IMR-90 (cell line): ENCODE measurements around the gene KIF4B. TPM values are rescaled to one million over a fixed set of nuclear protein-coding genes. Genes with fewer than 3 reads are reported as not detected.

Experiments used
- ATAC-seq: fragments of 200-7000 bp; cut with Tn5 transposase; 2 replicates; pipeline ENCODE4 v1.9.1; 2020; ENCODE audit warnings: low read depth, mild to moderate bottlenecking, moderate library complexity
- BruUV-seq: library from RNA; stranded (reverse); fragments of 400-500 nt; replicated peaks from 2 replicates; lab custom pipeline; 2021; lab: Mats Ljungman, UMichigan
- CTCF ChIA-PET: fragments of 300-600 bp; formaldehyde crosslinking; extraction: SDS; loops from one replicate; lab custom pipeline; 2021; ENCODE audit warnings: antibody characterized with exemption; lab: Yijun Ruan, JAX
- POLR2A ChIA-PET: fragments of 300-600 bp; sonication (Branson Sonifier 250); formaldehyde crosslinking; loops from one replicate; lab custom pipeline; 2022; ENCODE audit warnings: antibody characterized with exemption; ENCODE audit not compliant: unreplicated experiment; lab: Charles Lee
- DNase-seq: peaks from one replicate; pipeline ENCODE4 v3.0.0; 2013
- H2AFZ ChIP-seq: replicated peaks from 2 replicates; pipeline ENCODE3; 2013; ENCODE audit warnings: low read length, mild to moderate bottlenecking; ENCODE audit not compliant: poor library complexity
- H2AK5ac ChIP-seq: 2 replicates; pipeline ENCODE4 v1.6.1; 2013; ENCODE audit warnings: low read depth, low read length, inconsistent platforms
- H2AK9ac ChIP-seq: replicated peaks from 2 replicates; pipeline ENCODE3; 2013; ENCODE audit warnings: mild to moderate bottlenecking, low read depth, low read length, moderate library complexity; ENCODE audit not compliant: poor library complexity
- H2BK120ac ChIP-seq: 2 replicates; pipeline ENCODE4 v1.6.1; 2013; ENCODE audit warnings: low read depth, low read length, inconsistent platforms
- H2BK15ac ChIP-seq: 3 replicates; pipeline ENCODE4 v1.6.1; 2013; ENCODE audit warnings: low read depth, low read length, inconsistent platforms
- H2BK20ac ChIP-seq: 2 replicates; pipeline ENCODE4 v1.6.1; 2013; ENCODE audit warnings: low read depth, mild to moderate bottlenecking, inconsistent platforms, low read length, moderate library complexity
- H2BK5ac ChIP-seq: 2 replicates; pipeline ENCODE4 v1.6.1; 2013; ENCODE audit warnings: mild to moderate bottlenecking, low read depth, low read length, inconsistent platforms; ENCODE audit not compliant: poor library complexity, severe bottlenecking
- H3K14ac ChIP-seq: replicated peaks from 2 replicates; pipeline ENCODE4 v1.6.1; 2013; ENCODE audit warnings: low read depth, low read length, inconsistent platforms
- H3K18ac ChIP-seq: 2 replicates; pipeline ENCODE4 v1.6.1; 2013; ENCODE audit warnings: low read depth, low read length, control low read depth
- H3K23ac ChIP-seq: 2 replicates; pipeline ENCODE4 v1.6.1; 2013; ENCODE audit warnings: low read depth, low read length, inconsistent platforms
- H3K27ac ChIP-seq: 2 replicates; pipeline ENCODE4 v1.5.1; 2013; ENCODE audit warnings: mild to moderate bottlenecking, control low read depth, low read length; ENCODE audit not compliant: insufficient read depth
- H3K27me3 ChIP-seq: 2 replicates; pipeline ENCODE4 v1.6.1; 2013; ENCODE audit warnings: low read length; ENCODE audit not compliant: control insufficient read depth, insufficient read depth
- H3K36me3 ChIP-seq: 2 replicates; pipeline ENCODE4 v1.6.1; 2013; ENCODE audit warnings: low read length, mixed read lengths; ENCODE audit not compliant: control insufficient read depth, insufficient read depth
- H3K4ac ChIP-seq: 2 replicates; pipeline ENCODE4 v1.6.1; 2013; ENCODE audit warnings: low read depth, low read length, inconsistent platforms
- H3K4me1 ChIP-seq: 2 replicates; pipeline ENCODE4 v1.6.1; 2013; ENCODE audit warnings: low read length, mixed read lengths; ENCODE audit not compliant: control insufficient read depth, insufficient read depth
- H3K4me2 ChIP-seq: 2 replicates; pipeline ENCODE4 v1.6.1; 2013; ENCODE audit warnings: low read depth, mild to moderate bottlenecking, control low read depth, low read length, moderate library complexity
- H3K4me3 ChIP-seq: 2 replicates; pipeline ENCODE4 v1.5.1; 2013; ENCODE audit warnings: low read depth, mild to moderate bottlenecking, control low read depth, low read length, moderate library complexity; ENCODE audit not compliant: insufficient read depth
- H3K56ac ChIP-seq: 2 replicates; pipeline ENCODE4 v1.6.1; 2013; ENCODE audit warnings: low read length, inconsistent platforms; ENCODE audit not compliant: insufficient read depth; ENCODE audit errors: extremely low read depth
- H3K79me1 ChIP-seq, 2 experiments: 2 replicates each; pipeline ENCODE4 v1.6.1; 2013; ENCODE audit warnings: low read length in 2 of 2, inconsistent platforms in 1 of 2, low read depth in 1 of 2
- H3K9ac ChIP-seq: 2 replicates; pipeline ENCODE4 v1.6.1; 2013; ENCODE audit warnings: low read depth, low read length, control low read depth
- H3K9me1 ChIP-seq: 2 replicates; pipeline ENCODE4 v1.6.1; 2013; ENCODE audit warnings: low read length, inconsistent platforms; ENCODE audit not compliant: insufficient read depth
- H3K9me3 ChIP-seq: 2 replicates; pipeline ENCODE4 v1.6.1; 2013; ENCODE audit warnings: low read length; ENCODE audit not compliant: control insufficient read depth, insufficient read depth
- H4K20me1 ChIP-seq: 2 replicates; pipeline ENCODE4 v1.6.1; 2013; ENCODE audit warnings: low read length, inconsistent platforms; ENCODE audit not compliant: insufficient read depth
- H4K5ac ChIP-seq: 2 replicates; pipeline ENCODE4 v1.6.1; 2013; ENCODE audit warnings: mild to moderate bottlenecking, low read depth, low read length, control low read depth
- H4K8ac ChIP-seq, 2 experiments: 2 replicates each; pipeline ENCODE4 v1.6.1; 2013; ENCODE audit warnings: low read depth in 2 of 2, low read length in 2 of 2, control low read depth in 1 of 2, inconsistent platforms in 1 of 2
- H4K91ac ChIP-seq: 2 replicates; pipeline ENCODE4 v1.6.1; 2013; ENCODE audit warnings: low read depth, low read length, inconsistent platforms; ENCODE audit not compliant: insufficient read depth
- BHLHE40 ChIP-seq: fragments of 150-350 bp; IDR thresholded peaks from 2 replicates; pipeline ENCODE4 v1.6.1; 2016; ENCODE audit warnings: mild to moderate bottlenecking, low read depth, low read length
- CTCF ChIP-seq: conservative IDR thresholded peaks from 2 replicates; pipeline ENCODE4 v1.5.1; 2012; ENCODE audit warnings: mild to moderate bottlenecking, low read depth, low read length, improper control_type of control experiment
- MXI1 ChIP-seq: IDR thresholded peaks from 2 replicates; pipeline ENCODE4 v1.6.1; 2012; ENCODE audit warnings: low read depth, mild to moderate bottlenecking, low read length, moderate library complexity, borderline replicate concordance
- NFE2L2 ChIP-seq: fragments of 150-350 bp; IDR thresholded peaks from 2 replicates; pipeline ENCODE4 v1.6.1; 2016; ENCODE audit warnings: low read depth, mild to moderate bottlenecking, low read length
- RCOR1 ChIP-seq: IDR thresholded peaks from 2 replicates; pipeline ENCODE4 v1.6.1; 2012; ENCODE audit warnings: mild to moderate bottlenecking, low read length, improper control_type of control experiment; ENCODE audit not compliant: insufficient replicate concordance
- RFX5 ChIP-seq: IDR thresholded peaks from 2 replicates; pipeline ENCODE4 v1.8.0; 2012; ENCODE audit warnings: low read depth, mild to moderate bottlenecking, low read length, moderate library complexity
- SMC3 ChIP-seq: fragments of 150-350 bp; IDR thresholded peaks from 2 replicates; pipeline ENCODE4 v1.6.1; 2016; ENCODE audit warnings: low read depth, mild to moderate bottlenecking, antibody characterized with exemption, low read length, moderate library complexity
- USF2 ChIP-seq: fragments of 150-350 bp; IDR thresholded peaks from 2 replicates; pipeline ENCODE4 v1.6.1; 2017; ENCODE audit warnings: mild to moderate bottlenecking, antibody characterized with exemption, low read length, low read depth
- WGBS, 2 experiments: methylation state at CpG; one replicate each; pipeline versions ENCODE4 v1.1.5 to v1.1.7; 2013; ENCODE audit warnings: missing lambda C conversion rate in 2 of 2; ENCODE audit not compliant: insufficient read length in 1 of 2; ENCODE audit errors: extremely low coverage in 2 of 2; 5-methylcytosine and 5-hydroxymethylcytosine counted together
- dilution Hi-C: fragments of 300-500 bp; cut with HindIII; formaldehyde crosslinking; loops from one replicate; pipeline ENCODE4 v1.14.3; 2018; ENCODE audit warnings: low sequenced_read_pairs; ENCODE audit not compliant: unreplicated experiment
- in situ Hi-C: fragments of 300-500 bp; cut with MboI; formaldehyde crosslinking; loops from 3 replicates; pipeline ENCODE4 v1.14.3; 2019; ENCODE audit warnings: low sequenced_read_pairs, inconsistent platforms, mixed read lengths
- intact Hi-C: fragments of 100-400 bp; cut with micrococcal nuclease; formaldehyde crosslinking; loops from 2 replicates; pipeline ENCODE4 v1.10.0; 2022
- polyA plus RNA-seq, 3 experiments: library from polyadenylated mRNA; depleted of rRNA; stranded (reverse); fragments of >200 nt; gene quantifications; 2 replicates each; pipeline ENCODE4 v1.2.3, GENCODE V29; 2012; ENCODE audit warnings: low replicate concordance in 1 of 3
- total RNA-seq: library from RNA; depleted of rRNA; stranded (reverse); fragments of >200 nt; gene quantifications from 2 replicates; pipeline ENCODE4 v1.2.3, GENCODE V29; 2012

Gene KIF4B
- total and polyA plus RNA-seq, 2 of the 4 experiments (the other 2 are of a cell fraction), result under 0.01 to 0.03 TPM

- no peak overlapping the region for H3K4ac ChIP-seq
- H4K91ac ChIP-seq, result no peak overlapping the region
- ATAC-seq (no peak), DNase-seq (no peak)
- BruUV-seq, result no TSS peak
- H3K56ac ChIP-seq, result no peak overlapping the region
- H3K4me1 ChIP-seq, result peaks cover 1% of the 10 kb centered on the region; the same call in 1 of the 2 replicates
- no peak overlapping the region for H2AFZ ChIP-seq
- ChIA-PET CTCF (no interaction called here), POLR2A (no interaction called here)
- no peak overlapping the region for H3K23ac ChIP-seq
- no peaks in the 10 kb centered on the region for H3K27me3 ChIP-seq
- WGBS, 2 experiments, result no CpG with 5 or more reads among the region's 7 CpGs
- H3K18ac ChIP-seq, result no peak overlapping the region
- H3K9ac ChIP-seq, result no peak overlapping the region
- no peak for TF ChIP-seq CTCF
- TF ChIP-seq NFE2L2, result no peak
- TF ChIP-seq SMC3, result no peak
- TF ChIP-seq USF2, result no peak
- no peak for TF ChIP-seq MXI1
- TF ChIP-seq RFX5, result no peak
- no peak for TF ChIP-seq BHLHE40
- no peak for TF ChIP-seq RCOR1
- H2AK5ac ChIP-seq, result no peak overlapping the region
- H3K79me1 ChIP-seq, result peaks cover 6 to 10% of the 10 kb centered on the region in 2 experiments; a peak in 2 of 4 replicates
- no peaks in the 10 kb centered on the region for H3K9me3 ChIP-seq
- no peak overlapping the region for H3K4me2 ChIP-seq
- no peak overlapping the region for H3K14ac ChIP-seq
- no peak overlapping the region for H3K27ac ChIP-seq
- H2BK120ac ChIP-seq, result no peak overlapping the region
- H2BK20ac ChIP-seq, result no peak overlapping the region
- no peak overlapping the region for H2BK5ac ChIP-seq
- no peak overlapping the region for H2AK9ac ChIP-seq
- intact Hi-C loops, result no loop called here
- no peaks in the 10 kb centered on the region for H3K9me1 ChIP-seq
- H4K20me1 ChIP-seq, result no peaks in the 10 kb centered on the region
- H2BK15ac ChIP-seq, result no peak overlapping the region
- in situ Hi-C loops, result no loop called here
- H3K36me3 ChIP-seq, result peaks cover 7% of the 10 kb centered on the region
- no peak overlapping the region for H4K5ac ChIP-seq
- H4K8ac ChIP-seq, result no peak overlapping the region
- dilution Hi-C loops, result no loop called here
- H3K4me3 ChIP-seq, result no peak overlapping the region
Observed at GRCh38 chr5:154966081-154966841, 47.3 kb upstream of the KIF4B start.
